HG02973 (cell line): ENCODE measurements around the gene PRRX2.

Experiments
- ATAC-seq: cut with Tn5 transposase; IDR thresholded peaks from one replicate; pipeline ENCODE4 v1.9.1; 2021; ENCODE audit warnings: moderate library complexity; ENCODE audit not compliant: unreplicated experiment

The PRRX2 gene

DNA sequence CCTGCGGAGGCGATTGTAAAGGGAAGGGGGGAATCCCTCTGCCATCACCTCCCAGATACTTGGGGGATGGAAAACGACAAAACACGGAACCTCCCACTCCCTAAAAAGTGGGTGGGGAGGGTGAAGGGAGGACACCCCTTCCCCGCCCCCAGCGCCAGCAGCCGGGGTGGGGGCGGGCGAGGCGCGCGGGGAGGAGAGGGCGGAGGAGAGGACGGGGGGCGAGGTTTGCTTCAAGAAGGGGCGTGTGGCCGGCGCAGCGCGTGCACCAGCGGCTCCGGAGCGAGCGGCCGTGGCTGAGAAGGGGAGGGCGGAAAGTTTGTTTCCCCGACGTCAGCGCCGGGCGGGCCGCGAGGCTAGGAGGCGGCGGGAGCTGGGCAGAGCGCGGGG is at the start of gene PRRX2:
Gene PRRX2 (plus strand): TSS at position 259 of the 387 bp plus-strand sequence. CDS start 221 bp downstream, outside the sequence.
- no peak for ATAC-seq

DNA sequence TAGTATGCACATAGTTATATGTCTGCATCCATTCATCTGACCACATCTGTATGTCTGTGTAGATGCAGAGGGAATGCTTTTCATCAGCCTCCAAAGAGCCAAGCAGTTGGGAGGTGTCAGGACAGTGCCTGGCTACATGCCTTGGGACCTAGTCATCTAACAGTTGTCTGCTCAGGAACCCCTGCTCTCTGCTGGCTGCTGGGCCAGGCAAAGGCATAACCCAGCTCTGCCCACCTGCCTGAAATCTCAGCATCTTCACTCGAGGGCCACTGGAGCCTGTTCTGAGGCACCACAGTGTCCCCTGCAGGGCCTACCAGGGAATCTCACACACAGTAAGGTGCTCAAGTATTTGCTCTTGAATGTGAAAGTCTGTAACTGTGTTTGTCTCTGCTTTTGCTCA is 48.3 kb upstream of the PRRX2 start:
- no peak for ATAC-seq

DNA sequence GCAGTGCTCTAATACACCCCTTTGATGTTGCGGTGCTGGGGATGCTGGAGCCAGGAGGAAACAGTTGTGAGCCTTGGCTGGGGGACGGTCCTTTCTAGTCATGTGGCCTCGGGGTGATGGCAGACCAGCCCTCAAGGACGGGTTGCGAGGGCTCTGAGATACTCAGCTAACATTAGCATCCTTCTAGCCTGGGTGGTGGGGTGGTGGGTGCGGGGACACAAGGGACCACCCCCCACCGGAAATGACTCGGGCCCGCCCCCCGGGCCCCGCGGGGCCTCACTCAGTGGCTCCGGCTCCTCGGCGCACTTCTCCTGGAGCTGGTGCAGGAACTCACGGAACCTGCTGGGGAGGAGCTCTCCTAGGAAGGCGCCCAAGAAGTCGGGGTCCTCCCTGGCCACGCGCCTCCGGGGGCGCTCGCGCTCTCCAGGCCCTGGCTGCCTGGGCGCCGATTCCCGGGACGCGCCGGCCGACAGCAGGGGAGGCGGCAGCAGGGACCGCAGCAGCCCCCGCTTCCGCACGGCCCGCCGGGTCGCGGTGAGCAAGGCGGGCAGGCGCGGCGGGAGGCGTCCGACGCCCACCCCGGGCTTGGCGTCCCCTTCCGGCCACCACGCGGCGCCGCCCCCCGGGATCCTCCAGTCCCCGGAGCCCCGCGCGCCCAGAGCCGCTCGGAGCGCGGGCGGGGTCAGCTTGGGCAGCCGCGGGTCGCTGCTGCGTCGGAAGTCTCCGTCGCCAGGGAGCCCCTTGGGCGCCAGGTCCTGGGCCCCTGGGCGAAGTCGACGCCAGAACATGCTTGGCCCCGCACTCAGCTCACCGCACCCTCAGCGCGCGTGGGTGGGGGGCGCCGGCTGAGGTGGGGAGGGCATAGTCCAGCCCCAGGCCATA is 45.4 kb upstream of the PRRX2 start:
- ATAC-seq, result no peak

DNA sequence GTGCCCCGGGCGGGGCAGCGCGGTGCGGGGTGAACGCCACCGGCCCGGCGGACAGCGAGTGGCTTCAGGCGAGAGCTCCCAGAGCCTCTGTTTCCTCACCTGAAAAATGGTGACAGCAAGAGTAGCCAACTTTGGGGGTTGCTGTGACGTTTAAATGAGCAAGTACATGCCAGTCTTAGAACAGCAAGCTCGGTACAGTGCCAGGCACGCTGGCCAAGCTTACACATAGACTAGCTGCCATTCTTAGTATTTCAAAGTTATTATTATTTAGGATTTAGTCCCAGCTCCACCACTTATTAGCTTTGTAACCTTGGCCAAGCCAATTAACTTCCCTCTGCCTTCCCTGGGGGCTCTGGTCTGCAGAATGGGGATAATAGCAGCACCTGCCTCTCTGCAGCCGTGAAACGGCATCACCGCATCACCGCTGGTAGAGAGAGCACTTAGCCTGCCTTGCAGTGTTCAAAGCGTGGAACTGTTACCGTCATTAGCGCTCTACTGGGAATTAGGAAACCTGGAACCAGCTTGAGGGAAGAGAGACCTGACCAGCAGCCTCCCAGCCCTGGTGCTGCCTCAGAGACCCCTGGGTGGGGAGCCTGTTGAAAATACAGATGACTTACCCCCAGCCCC is 44.7 kb upstream of the PRRX2 start, which contains the start of gene C9orf50:
Gene C9orf50 (minus strand): TSS at position 433 of the 627 bp plus-strand sequence. CDS start 527 bp downstream, outside the sequence.
- no peak for ATAC-seq

DNA sequence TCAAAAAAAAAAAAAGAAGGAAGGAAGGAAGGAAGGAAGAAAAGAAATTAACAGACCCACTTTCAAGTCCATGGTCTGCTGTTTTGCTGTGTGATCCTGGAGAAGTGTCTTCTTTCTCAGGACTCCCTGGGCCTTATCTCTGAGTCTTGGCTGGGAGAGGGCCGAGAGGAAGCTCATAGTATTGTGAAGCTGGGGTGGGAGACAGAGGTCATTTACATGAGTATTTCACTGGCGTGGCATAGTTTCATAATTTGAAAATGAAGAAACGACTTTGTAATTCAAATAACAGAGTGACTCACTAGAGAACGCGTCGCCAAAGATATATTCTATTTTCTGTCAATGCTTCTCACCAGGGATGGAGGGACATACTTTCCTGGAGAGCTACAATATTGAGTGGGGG is 42.1 kb upstream of the PRRX2 start:
- ATAC-seq, result no peak

DNA sequence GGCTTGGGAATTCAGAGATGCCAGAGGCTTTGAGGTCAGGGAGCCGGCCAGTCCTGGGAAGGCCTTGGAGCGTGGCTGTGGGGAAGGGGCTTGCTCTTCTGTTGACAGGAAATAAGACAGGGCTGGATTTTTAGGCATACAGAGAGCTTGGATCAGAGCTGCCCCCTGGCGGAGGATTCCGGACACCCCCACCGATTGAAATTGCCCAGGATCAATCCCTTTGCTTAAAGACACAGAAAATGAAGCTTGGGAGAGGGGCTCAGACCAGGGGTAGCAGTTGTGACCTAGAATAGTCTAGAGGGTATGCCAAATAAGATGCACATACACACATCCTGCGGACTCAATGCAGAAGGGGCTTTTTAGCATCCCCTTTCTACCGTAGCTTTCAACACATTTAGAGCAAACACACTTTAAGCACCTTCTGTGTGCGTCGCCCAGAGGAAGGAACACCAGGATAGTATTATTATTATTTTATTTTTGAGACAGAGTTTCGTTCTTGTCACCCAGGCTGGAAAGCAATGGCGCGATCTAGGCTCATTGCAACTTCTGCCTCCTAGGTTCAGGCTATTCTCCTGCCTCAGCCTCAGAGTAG is 41.2 kb upstream of the PRRX2 start:
- ATAC-seq, result no peak

DNA sequence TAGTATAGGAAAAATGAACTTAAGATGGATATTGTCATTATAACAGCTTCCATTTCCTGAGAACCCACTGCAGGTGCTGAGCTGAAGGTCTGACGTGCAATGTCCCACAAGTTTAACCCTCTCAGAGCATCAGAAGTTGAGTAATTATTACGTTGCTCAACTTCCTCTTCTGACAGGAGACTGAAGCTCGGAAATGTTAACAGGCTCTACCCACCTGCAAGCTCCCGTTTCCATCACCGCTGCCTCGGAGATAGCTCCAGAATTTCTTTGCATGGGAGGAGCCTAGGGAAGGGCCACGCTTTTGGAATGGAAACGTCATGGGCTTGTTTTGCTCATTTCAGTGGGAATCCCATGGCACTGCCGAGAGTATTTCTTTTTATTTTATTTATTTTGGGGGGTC is 40.5 kb upstream of the PRRX2 start:
- no peak for ATAC-seq

DNA sequence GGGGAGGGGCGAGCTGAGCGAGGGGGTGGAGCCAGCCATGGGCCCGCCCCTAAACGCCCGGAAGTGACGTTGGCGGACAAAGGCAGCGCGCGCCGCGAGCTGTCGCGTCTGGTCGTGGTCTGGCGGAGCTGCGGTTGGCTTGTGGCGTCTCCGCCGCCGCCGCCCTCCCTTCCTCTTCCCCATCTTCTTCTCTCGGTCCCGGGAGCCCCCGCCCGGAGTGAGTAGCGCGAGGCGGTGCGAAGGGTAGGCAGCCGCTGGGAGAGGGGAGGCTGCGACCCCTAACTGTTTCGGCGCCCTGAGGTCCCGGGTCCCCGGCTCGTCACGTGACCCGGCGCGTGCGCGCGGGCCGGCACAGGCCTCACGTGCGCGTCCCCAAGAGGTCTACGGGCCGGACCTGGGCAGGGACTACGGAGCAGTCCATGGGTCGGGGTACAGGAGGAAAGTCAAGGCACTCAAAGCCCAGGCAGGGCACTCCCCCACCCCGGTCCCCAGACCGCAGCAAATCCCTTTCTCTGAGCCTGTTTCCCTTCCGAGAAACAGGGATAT is 39.3 kb upstream of the PRRX2 start, which contains the start of gene NTMT1:
Gene NTMT1 (plus strand): TSS at position 85 of the 546 bp plus-strand sequence. CDS start 6,541 bp downstream, outside the sequence.
- peak; percentile 54 for ATAC-seq

DNA sequence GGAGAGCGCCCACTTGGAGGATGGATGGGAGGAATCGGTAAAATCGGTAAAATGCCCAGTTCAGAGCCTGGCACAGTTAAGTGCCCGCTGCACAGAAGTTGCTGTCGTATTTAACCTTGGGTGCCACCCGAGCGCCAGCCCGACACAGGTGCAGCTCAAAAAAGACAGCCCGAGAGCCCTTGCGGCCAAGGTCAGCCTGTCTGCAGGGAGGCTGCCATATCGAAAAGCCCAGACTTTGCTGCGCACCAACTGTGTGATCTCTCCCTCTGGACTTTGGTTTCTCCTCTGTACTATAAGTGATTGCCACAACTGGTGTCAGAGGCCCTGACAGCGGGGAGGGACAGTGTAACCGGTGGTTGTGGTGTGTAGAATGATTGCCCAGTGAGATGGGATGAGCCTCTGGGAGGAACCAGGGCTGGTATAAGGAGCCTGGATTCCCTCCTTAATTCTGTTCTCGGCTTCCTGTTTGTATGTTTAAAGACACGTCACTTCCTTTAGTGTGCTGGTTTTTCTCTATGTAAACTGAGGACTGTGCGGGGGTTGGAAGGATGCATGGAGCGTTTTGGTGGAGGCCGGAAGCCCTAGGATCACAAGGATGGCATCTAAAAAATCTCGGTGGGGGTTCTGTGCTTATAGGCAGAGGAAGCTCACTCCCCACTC is 38.7 kb upstream of the PRRX2 start:
- ATAC-seq, result peak; percentile 26

DNA sequence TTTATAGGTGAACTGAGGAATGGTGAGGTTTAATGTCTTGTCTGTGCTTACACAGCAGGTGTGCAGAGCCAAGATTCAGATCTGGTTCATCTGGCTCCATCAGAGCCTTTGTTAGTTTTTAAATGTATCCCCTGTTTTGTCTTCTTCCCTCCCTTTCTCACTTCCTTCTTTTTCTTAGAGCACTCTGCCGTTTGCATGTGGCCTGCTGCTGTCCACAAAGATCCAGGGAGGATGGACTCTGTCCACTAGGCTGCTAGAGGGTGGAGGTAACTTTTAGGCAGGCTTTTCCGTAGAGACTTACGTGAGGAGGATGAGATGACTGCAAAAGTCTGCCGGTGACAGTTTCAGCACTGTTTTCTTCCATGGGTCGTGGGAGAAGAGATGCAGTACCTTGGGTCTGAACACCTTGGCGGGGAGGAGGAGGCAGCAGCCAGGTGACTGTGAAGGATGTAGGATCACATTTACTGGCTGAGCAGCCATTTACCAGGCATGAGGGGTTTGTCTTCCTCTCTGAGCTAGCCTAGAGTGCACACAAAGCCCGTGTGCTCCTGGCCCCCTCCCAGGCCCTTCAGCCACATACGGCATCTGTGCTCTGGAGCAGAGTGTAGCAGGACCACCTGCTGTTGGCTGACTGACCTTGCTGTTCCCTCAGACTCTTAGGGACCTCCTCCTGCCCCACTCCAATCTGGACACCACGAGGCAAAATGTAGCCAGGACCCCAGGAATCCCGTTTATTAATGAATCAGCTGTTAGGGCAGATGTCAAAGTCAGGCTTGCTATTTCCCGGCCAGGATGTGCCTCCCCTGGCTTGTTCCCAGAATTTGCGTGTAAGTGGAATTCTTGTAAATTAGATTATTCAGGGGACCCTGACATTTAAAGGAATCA is 37.6 kb upstream of the PRRX2 start:
- no peak for ATAC-seq

DNA sequence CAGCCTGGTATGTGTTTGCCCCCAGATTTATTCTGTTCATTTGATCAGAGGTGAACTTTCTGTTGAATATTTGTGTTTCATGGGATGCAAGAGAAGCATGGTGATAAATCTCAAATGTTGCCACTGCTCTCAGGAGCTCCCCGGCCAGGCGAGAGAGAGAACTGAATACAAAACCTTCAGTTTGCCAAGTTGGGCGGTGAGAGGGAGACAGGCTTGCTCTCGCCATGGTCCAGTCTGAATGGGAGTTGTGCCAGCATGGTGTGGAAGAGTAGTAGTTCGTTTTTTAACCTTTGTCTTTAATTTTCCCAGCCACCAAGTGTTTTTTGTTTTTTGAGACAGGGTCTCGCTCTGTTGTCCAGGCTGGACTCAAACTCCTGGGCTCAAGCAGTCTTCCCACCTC is 36.7 kb upstream of the PRRX2 start:
- no peak for ATAC-seq

DNA sequence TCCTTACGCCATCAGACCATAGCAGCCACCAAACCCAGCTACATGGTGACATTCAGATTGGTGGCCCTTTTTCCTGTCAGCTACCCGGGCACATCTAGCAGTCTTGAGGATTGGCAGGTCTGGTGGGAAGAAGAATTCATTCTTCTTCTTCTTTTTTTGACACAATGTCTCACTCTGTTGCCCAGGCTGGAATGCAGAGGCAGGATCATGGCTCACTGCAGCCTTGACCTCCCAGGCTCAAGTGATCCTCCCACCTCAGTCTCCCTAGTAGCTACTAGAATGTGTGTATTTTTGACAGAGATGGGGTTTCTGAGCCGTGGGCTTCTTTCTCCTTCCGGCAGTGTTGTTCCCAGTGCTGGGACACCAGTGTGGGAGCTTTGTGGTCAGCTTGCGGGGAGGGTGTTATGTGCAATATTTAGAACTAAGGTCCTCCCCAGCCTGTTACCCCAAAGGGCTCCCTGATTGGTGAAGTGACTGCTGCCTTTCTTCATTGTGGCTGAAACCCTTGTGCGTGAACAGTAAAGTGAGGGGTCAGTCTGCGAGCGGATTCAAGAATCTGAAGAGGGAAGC is 36.1 kb upstream of the PRRX2 start:
- ATAC-seq, result no peak

DNA sequence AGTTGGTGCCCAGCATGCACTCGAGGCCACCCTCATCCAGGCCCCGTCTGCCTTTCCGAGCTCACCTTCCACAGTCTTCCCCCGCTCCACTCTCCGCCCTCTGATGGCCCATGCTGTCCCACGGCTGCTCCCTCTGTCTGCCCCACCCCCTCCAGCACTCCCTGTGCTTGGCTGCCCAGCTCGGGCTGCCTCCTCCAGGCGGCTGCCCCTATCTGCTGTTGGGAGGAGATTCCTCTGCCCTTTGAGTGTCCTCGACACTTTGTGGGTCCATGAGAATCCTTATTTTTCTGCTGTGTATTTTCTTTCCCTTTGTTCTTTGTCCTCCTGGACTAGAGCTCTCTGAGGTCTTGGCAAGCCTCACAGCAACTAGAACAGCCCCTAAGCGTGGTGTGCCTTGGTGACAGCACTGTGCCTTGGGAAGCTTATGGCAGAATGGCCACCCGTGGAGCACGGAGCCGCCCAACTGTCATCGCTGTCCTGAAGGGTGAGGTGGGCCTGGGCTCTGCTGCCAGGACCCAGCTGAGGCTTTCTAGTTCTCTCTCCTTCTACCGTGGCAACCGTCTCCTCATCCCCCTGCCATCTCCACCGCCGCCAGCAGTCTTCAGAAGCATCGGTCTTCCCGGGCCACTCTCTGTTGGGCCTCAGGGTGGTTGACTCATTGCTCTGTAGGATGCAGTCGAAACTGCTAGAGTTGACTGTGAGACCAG is 34.3 kb upstream of the PRRX2 start:
- ATAC-seq, result no peak

DNA sequence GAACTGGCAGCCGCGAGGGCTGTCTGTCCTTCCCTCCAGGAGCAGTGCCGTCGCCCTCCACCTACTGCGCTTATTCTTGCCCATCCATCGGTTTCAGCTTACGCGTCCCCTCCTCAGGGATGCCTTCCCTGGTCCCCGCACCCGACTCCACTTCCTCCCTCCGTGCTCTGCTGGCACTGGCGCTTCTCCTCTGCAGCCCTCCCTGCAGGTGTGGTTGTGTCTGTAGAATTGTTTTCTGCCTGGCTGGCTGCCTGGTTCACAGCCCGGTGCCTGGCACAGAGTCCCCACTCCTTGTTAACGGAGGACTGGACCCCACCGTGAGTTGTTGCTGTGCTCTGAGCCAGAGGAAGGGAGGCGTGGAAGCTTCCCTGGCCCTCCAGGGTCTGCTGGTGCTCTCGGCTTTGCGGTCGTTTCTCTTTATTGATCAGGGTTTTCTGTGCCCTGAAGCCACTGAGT is 33.7 kb upstream of the PRRX2 start:
- no peak for ATAC-seq

DNA sequence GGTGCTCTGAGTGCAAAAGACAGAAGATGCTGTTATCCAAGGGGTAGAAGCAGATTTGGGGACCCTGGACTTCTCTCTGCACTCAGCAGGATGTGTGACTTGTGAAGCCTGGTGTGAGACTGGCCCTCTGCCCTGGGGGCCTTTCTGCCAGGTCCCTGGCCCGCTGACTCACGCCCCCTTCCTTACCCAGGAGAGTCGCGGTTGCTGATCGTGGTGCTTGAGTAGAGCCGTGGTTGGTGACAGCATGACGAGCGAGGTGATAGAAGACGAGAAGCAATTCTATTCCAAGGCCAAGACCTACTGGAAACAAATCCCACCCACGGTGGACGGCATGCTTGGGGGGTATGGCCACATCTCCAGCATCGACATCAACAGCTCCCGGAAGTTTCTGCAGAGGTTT is 33.0 kb upstream of the PRRX2 start:
- ATAC-seq, result no peak

DNA sequence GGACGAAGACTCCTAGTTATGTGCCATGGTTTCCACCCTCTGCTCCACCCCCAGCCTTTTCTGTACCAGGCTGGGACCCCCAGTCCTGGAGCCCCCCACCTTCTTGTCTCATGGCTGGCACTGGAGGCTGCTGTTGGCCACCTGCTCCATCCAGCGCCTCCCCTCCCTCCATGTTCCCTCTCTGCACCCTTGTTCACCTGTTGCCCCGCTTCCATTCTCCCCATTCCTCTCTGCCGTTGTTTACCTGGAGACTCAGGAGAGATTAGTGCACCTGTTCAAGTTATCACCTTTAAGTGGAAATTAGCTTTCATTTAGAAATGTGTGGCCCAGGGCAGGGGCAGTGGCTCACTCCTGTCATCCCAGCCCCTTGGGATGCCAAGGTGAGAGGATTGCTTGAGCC is 32.2 kb upstream of the PRRX2 start:
- no peak for ATAC-seq

DNA sequence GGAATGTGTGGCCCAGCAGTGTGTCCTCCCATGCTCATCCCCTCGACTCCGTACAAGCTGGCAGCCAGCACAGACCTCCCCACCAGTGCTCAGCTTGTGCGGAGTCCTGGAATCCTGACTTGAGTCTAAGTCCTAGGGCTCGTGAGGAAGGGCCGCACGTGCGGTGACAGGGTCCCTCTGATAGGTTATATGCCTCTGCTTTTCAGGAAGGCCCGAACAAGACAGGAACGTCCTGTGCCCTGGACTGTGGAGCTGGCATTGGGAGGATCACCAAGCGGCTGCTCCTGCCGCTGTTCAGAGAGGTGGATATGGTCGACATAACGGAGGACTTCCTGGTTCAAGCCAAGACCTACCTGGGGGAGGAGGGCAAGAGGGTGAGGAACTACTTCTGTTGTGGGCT is 31.6 kb upstream of the PRRX2 start:
- no peak for ATAC-seq

DNA sequence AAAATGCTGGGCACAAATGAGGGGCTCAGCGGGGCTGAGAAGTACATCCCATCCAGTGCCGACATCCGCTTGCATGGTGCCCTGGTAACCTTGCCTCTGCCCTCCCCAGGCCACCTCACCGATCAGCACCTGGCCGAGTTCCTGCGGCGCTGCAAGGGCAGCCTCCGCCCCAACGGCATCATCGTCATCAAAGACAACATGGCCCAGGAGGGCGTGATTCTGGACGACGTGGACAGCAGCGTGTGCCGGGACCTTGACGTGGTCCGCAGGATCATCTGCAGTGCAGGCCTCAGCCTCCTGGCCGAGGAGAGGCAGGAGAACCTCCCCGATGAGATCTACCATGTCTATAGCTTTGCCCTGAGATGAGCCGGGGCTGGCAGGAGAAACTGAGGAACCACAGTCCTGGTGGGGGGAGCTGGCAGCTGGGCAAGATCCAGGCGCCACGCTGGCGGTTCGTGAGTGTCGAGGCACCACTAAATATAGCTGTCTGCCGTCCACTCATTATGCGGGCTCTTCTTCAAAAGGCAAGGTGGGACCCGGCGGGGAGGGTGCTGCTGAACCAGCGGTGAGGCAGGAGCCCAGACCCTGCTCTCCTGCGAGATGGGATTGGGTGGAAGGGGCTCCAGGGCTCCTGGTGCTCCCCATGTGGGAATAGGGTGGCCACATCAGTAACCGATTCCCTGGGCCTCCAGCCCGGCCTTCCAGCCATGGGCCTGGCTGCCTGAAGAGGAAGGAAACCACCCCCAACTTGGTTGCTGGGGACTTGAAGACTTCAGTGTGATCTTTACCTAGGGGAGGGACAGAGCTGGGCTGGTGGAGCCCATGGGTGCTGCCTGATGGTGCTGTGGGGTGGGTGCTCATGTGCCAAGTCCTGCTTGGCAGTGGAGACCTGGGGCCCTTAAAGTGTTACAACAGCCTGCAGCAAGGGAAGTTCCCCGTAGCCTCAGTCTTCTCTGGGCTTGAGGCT is 30.1 kb upstream of the PRRX2 start:
- ATAC-seq, result no peak
